MM.1S (cell line): Measurements from ENCODE around the gene HECTD2.

Experiments
- EZH2 ChIP-seq: fragments of 300-600 bp; sonication (generic); optimal IDR thresholded peaks from 2 replicates; pipeline ENCODE3; 2017; ENCODE audit warnings: low read depth, mild to moderate bottlenecking, antibody characterized with exemption, low read length, mixed read lengths
- EZH2phosphoT487 ChIP-seq: fragments of 300-600 bp; sonication (generic); IDR thresholded peaks from 2 replicates; pipeline ENCODE4 v1.6.1; 2018; ENCODE audit warnings: antibody characterized with exemption, low read length
- TF ChIP-seq, protein P1 (sequence below): fragments of 300-600 bp; sonication (generic); IDR thresholded peaks from 2 replicates; pipeline ENCODE4 v1.5.1; 2016; ENCODE audit warnings: antibody characterized with exemption, low read length, mixed read lengths

DNA sequence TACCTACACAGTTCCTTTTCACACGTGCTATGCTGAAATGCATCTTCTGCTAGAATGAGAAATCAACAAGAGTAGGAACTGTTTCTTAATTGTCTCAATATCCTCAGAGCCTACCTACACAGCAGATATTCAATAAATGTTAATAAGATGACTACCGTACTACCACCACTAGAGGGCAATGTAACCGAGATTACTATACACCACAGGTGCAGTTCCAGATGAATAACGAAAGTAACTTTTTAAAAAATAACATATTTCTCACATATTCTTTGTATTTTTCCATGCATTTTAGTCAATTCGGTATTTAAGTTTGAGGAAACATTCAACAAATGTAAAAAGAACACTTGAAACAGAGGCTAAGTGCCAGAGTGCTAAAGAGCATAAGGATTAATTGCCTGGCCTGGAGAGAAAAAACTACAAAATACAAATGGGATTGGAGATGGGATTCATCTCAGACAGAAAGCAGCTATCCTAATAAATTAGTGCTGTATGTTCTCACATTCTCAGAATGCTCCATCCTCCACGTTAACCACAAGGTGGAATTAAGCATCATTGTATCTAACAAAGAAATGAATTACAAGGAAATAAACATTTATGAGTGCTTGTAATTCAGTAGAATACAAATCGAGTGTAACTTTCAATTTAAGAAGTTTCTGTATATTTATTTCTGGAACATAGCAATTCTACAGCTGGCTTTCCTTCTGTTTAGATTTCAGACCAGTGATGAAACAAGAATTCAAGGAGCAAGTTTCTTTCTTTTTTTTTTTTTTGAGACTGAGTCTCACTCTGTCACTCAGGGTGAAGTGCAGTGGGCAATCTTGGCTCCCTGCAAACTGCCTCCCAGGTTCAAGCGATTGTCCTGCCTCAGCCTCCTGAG lies 20.3 kb upstream of the HECTD2 start:
- no peak for TF ChIP-seq EZH2
- TF ChIP-seq, protein P1, sequence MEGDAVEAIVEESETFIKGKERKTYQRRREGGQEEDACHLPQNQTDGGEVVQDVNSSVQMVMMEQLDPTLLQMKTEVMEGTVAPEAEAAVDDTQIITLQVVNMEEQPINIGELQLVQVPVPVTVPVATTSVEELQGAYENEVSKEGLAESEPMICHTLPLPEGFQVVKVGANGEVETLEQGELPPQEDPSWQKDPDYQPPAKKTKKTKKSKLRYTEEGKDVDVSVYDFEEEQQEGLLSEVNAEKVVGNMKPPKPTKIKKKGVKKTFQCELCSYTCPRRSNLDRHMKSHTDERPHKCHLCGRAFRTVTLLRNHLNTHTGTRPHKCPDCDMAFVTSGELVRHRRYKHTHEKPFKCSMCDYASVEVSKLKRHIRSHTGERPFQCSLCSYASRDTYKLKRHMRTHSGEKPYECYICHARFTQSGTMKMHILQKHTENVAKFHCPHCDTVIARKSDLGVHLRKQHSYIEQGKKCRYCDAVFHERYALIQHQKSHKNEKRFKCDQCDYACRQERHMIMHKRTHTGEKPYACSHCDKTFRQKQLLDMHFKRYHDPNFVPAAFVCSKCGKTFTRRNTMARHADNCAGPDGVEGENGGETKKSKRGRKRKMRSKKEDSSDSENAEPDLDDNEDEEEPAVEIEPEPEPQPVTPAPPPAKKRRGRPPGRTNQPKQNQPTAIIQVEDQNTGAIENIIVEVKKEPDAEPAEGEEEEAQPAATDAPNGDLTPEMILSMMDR, result peak; percentile 54
- TF ChIP-seq EZH2phosphoT487, result no peak
